ENCODE measurements around the gene QPRT.
"Not testable (repeated sequence)": the region's sequence is repeated elsewhere in the genome, so short reads cannot be mapped to it uniquely, and the experiment has no call there.

DNA sequence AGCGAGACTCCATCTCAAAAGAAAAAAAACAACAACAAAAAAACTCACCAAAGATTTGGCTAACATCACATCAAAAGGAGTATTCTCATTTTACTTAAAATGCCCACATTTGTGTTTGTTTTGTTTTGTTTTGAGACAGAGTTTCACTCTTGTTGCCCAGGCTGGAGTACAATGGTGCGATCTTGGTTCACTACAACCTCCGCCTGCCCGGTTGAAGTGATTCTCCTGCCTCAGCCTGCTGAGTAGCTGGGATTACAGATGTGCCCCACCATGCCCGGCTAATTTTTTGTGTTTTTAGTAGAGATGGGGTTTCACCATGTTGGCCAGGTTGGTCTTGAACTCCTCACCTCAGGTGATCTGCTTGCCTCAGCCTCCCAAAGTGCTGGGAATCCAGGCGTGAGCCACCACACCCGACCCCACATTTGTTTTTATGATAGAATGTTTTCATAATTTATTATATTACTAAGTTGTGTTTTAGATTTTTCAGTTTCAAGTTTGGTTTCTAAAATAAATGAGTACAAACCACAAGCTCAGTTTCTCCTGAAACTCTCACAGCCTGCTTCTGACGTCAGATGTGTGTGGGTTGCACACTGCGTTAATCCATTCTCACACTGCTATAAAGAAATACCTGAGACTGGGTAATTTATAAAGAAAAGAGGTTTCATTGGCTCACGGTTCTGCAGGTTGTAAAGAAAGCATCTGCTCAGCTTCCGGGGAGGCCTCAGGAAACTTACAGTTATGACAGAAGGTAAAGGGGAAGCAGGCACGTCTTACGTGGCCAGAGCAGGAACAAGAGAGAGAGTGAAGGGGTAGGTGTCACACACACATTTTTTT, 53.0 kb downstream of the QPRT start:
- not testable (repeated sequence) for TF ChIP-seq POLR2A, POLR2AphosphoS5 (IDR thresholded peaks at IDR 0.05; ENCODE audit: low read depth, low read length)
